DMS114 treated with DMSO at 0.1 percent for 48 hours (cell line): ENCODE data around the gene HNRNPL.
"Not testable (repeated sequence)": the region's sequence is repeated elsewhere in the genome, so short reads cannot be mapped to it uniquely, and the experiment has no call there.

Experiments used
- DNase-seq: peaks from one replicate; lab custom pipeline; 2025; ENCODE audit not compliant: unreplicated experiment; lab: John Stamatoyannopoulos, UW

Gene HNRNPL

DNA sequence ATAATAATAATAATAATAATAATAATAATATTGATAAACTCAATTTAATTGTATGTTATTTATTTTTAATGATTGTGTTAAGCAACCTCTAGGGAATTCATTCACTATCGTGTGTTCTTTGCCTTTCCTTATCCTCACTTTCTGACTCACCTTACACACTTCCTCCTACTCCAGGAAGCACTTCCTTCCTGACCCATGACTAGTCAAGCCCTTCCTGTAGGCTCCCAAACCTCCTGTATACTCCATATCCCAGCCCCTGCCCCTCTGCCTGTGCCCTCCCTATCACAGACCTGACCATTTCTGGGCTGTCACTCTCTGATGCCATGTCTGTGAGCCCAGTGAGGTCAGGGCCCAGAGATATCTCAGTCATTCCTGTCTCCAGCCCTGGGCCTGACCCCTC is 44.6 kb downstream of the HNRNPL start:
- no peak for DNase-seq

DNA sequence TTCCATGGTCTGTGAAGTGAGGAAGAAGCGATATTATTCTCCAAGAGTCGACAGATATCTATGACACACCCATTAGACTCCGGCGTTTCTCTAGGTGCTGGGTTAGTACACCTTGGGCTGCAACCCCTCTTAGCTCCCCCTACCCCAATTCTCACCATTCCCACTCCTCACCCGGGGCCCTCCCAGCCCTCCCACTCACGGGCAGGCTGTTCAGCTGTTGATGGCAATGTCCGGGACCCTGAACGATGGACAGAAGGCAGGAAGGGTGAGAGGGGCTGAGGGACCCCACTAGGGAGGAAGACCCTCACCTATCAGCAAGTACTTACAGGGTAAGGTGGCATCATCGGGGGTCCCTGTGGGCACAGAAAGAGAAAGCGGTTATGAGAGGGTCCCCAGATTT is 46.2 kb downstream of the HNRNPL start:
- no peak for DNase-seq

DNA sequence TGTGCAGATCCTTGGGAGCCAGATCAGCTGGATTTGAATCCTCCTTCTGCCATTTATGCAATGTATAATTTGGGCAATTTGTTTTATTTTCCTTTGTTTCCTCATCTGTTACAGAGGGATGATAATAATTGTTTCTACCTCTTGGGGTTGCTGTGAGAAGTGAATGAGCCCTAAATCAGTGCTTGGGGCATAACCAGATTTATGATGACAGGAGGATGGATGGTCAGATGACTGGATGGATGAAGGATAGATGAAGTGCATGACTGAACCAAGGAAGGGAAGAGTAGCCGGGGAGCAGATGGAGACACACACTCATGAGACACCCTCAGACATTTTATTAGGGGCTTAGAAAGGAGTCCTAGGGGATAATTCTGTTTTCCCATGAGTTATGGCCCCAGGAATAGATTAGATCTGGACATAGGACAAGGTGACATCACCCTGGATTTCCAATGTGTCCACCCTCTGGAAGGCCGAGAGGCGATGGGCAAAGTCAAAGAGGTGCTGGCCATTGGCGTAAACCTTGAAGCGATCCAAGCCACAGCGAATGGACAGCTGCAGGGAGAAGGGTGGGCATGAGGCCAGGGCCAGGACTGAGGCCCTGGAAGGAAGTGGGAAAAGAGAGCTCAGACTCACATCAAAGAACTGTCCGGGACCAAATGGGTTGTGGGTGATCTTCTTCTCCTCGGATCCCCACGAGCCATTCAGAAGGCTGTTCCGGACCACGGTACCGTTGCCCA is 48.3 kb downstream of the HNRNPL start:
- no peak for DNase-seq

DNA sequence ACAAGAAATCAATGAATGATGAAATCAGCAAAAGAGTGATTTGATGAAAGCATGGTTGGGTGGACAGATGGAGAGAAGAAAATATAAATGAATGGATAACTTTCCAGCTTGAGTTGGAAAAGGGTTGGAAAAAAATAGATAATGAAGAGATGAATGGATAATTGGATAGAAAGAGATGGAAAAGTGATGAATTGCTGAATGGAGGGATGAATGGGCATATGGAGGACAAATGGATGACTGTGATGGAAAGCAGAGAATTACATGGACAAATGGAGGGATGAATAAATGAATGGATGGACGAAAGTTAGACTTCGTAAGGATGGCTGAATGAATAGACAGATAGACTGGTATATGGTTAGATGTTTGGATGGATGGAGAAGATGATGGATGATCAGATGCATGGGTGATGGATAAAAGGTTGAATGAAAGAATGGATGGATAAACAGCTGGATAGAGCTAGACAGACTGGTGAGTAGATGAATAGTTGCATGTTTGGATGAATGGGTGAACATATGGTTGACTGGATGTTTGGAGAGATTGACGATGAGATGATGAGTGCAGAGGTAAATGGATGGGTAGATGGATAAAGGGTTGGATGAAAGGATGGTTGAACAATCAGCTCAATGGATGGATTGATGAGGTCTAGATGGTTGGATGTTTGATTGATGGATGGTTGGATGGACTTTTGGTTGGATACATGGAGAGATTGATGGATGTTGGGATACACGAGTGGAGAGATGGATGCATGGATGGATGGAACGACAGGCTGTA is 49.0 kb downstream of the HNRNPL start:
- no peak for DNase-seq

DNA sequence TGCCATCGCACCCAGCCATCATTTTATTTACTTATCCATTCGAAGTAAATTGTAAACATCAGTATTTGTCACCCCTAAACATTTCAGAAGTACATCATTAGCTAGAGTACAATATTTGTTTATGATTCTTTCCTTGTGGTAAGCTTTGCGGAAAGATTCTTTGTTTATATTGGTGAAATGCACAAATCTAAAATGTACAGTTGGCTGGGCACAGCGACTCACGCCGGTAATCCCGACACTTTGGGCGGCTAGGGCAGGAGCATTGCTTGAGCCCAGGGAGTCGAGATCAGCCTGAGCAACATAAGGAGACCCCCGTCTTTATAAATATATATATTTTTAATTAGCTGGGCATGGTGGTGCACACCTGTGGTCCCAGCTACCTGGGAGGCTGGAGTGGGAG is 50.7 kb downstream of the HNRNPL start:
- DNase-seq, result no peak

DNA sequence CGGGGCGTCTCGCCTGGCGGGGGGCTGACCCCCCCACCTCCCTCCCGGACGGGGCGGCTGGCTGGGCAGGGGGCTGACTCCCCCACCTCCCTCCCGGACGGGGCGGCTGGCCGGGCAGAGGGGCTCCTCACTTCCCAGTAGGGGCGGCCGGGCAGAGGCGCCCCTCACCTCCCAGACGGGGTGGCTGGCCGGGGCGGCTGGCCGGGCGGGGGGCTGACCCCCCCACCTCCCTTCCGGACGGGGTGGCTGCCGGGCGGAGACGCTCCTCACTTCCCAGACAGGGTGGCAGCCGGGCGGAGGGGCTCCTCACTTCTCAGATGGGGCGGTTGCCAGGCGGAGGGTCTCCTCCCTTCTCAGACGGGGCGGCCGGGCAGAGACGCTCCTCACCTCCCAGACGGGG is 52.0 kb downstream of the HNRNPL start:
- DNase-seq, result not testable (repeated sequence)

DNA sequence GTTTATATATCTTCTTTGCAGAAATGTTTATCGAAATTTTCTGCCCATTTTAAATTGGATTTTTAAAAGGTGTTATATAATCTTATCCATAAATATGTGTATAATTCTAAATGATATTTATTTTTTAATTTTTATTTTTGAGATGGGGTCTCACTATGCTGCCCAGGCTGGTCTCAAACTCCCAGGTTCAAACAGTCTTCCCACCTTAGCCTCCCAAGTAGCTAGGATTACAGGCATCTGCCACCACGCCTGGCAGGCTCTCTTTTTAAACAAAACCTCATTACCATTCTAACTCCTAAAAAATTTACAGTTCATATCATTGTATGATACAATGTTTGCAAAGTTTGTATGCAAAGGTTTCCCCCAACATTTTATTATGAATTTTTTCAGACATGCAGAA is 53.6 kb downstream of the HNRNPL start:
- DNase-seq, result no peak

DNA sequence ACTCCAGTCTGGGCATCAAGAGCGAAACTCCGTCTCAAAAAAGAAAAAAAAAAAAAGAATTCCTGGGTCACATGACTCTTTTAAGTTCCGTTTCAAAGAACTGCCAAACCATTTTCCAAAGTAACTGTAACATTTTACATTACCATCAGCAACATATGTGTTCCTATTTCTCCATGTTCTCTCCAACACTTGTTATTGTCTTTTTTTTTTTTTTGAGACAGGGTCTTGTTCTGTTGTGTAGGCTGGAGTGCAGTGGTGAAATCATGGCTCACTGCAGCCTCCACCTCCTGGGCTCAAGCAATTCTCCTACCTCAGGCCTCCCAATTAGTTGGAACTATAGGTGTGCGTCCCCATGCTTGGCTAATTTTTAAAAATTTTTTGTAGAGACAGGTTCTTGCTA is 54.2 kb downstream of the HNRNPL start:
- no peak for DNase-seq

DNA sequence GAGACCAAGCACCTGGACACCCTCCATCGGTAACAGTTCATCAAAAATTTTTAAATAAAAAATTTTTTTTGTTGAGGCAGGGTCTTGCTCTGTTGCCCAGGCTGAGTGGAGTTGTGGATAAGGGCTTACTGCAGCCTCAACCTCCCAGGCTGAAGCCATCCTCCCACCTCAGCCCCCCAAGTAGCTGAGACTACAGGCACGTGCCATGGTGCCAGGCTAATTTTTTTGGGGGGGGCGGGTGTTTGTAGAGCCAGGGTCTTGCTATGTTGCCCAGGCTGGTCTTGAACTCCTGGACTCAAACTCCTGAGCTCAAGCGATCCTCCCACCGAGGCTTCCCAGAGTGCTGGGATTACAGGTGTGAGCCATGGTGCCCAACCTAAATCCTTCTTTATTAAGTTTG is 56.1 kb downstream of the HNRNPL start:
- DNase-seq, result no peak

DNA sequence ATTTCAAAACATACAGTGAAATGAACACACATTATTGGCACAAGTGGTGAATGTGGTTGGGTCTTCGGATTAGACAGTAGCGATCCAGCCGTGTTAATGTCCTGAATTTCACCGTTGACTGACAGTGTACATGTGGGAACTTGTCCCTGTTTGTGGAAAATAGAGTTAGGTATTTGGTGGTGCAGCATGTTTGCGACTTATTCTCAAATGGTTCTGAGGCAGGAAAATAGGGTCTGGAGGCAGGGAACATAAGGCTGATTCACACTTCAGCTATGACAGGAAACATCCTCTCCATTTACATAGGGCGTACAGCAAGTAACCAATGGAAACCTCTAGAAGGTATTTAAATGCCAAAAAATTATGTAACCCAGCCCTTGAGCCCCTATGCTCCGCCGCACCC is 56.6 kb downstream of the HNRNPL start:
- DNase-seq, result no peak

DNA sequence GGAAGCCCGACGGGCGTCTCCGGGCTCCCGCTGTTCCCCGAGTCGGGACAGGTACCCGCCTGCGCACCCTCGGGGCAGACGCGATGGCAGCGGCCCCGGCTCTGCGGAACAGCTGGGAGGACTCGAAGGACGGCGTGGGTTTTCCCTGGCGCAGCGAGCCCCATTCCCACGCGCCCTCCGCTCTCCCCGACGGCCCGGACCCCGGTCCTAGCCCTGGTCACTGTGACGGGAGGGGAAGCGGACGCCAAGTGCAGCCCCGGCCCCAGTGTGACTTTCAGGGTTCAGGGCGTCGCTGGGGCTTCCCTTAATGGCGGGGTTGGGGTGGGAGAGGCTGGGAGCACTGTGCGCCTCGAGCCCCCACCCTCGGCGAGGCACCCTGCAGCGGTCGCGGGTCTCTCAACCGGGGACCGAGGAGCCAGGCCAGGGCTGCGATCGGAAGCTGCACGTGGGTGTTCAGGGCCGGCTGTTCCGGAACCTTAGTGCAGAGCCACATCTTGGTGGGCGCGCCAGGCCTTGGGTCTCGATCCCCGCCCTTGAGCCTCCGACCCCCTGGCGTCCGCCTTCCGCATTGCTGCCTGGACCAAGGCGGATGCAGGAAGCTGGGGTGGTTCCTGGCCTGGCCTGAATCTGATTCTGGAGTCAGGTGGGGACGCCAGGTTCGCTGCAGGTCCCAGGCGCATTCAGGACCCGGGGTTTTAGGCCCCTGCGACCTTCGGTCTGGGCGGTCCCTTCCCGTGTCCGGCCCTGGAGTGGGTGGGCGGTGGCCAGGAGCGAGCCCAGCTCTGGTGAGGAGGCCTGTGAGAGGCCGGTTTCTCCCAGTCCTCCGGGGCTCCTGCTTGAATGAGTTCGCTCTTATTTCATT is 57.3 kb downstream of the HNRNPL start:
- DNase-seq, result no peak

DNA sequence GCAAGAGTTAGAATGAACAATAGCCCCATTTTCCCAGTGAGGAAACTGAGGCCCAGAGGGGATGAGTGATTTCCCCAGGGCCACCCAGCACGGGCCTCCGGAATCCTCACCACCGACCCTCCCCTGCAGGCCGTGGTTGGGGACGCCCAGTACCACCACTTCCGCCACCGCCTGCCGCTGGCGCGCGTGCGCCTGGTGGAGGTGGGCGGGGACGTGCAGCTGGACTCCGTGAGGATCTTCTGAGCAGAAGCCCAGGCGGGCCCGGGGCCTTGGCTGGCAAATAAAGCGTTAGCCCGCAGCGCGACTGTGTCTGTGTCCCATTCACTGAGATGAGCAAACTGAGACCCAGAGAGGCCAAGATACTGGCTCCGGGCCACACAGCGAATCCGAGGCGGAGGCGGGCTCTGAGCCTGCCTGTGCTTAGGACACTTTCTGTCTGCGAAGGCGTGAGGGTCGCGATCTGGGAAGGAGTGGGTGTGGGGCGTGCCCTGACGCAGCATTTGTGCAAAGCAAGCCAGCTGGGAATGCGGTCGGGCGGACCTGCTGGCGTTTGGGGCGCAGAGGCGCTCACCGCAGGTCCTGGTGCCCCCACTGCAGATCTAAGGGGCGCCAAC is 58.2 kb downstream of the HNRNPL start:
- not testable (repeated sequence) for DNase-seq

DNA sequence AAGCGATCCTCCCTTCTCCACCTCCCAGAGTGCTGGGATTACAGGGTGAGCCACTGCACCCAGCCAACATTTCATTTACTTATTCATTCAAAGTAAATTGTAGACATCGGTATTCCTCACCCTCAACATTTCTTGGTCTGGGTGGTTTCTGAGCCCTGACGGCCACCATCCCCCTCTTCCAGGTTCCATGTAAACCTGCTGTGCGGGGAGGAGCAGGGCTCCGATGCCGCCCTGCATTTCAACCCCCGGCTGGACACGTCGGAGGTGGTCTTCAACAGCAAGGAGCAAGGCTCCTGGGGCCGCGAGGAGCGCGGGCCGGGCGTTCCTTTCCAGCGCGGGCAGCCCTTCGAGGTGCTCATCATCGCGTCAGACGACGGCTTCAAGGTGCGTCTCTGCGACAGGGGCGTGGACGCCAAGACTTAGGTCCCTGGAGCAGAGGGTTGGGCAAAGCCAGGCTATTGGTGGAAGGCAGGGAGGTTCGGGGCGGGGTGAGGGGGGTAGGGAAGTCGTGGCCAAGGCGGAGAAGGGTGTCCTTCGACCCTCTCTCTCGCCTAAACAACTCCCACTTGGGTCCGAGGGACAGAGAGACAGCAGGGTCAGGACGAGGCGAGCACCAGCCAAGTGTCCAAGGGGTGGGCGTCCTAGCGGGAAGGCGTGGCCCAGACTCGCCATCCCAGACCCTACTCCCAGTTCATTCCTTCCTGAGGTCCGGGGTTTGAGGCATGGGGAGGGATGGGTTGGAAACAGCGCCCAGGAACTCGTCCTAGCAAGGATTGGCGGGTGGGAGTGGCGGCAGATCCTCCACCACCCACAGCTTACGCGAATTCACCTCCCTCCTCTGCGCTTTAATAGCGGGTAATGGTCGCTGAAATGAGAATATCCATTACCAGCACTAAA is 59.0 kb downstream of the HNRNPL start:
- DNase-seq, result not testable (repeated sequence)

DNA sequence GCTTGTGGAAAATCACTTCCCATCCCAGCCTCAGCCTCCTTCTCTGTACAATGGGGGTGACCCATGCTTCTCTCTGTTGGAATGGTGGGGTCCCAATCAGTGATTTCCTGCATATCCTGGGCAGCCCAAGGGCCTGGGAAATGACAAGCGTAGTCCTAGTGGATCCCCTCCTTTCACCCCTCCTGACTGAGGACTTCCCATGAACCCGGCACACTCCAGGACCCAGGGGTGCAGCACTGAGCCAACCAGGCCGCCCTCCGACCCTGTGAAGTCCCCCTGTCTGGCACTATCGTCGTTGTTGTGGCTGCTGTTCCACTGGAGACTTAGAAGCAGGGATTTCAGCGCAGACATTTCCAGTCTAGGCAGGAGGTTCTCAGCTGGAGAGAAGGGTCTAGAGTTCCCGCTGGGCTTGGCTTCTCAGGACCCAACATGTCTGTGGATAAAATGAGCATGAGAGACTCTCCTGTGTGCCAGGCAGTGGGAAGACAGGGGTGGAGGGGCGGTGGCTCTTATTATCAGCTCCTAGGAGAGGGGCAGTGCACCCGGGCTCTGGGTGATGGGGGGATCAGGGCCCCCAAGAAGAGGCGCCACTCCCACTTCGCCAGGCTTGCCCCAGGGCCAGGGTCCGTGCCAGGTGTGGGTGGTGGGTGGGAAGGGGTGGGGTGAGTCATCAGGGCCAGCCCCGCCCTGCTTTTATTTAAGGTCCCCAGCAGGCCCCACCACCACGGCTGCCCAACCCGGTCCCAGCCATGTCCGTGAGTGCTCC is 61.1 kb downstream of the HNRNPL start, which contains the start of gene LGALS7B:
Gene LGALS7B, plus strand, starts transcription at position 723 of the 766 bp plus-strand sequence. Its CDS starts 27 bp downstream, at position 750.
- no peak for DNase-seq

DNA sequence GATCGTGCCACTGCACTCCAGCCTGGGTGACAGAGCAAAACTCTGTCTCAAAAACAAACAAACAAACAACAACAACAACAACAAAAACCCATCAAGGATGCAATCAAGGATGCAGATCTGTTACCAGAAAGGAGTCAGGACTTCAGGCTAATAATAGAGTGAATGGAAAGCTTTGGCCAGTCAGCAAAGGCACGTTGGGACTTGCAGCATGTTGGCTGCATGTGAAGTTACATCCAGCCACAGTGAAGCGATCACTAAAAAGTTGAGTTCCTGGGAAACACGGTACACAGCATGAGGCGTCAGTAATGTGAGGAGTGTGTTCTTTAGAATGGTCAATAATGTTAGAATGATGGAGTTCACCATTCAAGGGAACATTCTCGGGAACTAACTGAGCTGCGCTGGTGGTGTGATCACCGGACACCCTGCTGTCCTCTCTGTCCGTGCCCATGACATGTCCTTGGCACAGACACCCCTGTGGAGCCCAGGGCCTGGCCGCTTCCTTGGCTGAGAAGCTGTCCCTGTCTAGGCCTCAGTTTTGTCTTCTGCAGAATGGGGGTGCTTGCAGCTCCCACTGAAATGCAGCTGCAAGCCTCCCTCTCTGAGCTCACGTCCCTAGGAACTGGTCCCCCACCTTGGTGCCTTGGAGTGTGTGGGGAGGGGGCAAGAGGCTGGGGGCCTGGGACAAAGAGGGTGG is 63.1 kb downstream of the HNRNPL start:
- DNase-seq, result no peak
